Measurements from ENCODE around the gene SIAH3. TPM values are rescaled to one million over a fixed set of nuclear protein-coding genes. Genes with fewer than 3 reads are reported as not detected.
"Not testable (repeated sequence)": the region's sequence is repeated elsewhere in the genome, so short reads cannot be mapped to it uniquely, and the experiment has no call there.

The SIAH3 gene
- total RNA-seq, result 8.2 TPM

GRCh38 chr13:45851171-45851921 is at the start of gene SIAH3:
Gene SIAH3, minus strand, starts transcription at chr13:45851753. Its CDS starts 124 bp downstream, at chr13:45851629.
- DNase-seq (ENCODE audit: low spot score in 2 of 2), result no peak
- no peak for FAIRE-seq

DNA sequence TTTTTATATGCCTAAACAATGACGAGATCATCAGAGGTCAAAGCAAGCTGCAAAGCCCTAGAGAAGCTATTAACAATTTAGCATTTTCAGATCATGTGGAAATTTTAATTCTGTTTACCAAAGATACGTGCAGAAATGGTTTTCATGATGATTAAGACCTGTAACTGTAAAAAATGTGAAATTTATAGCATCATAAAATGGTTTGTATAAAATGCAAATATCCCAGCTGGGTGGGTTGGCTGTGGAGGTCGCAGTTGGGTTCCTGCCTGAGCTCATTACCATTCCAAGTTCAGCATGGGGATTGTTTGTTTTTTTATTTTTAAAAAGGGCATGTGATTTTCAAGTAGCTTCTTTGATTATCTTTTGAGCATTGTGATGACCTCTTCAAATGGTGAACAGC is 47.9 kb upstream of the SIAH3 start:
- DNase-seq (ENCODE audit: low spot score in 2 of 2) (no peak), FAIRE-seq (no peak)

- no peak for FAIRE-seq
- DNase-seq (ENCODE audit: low spot score in 2 of 2), result no peak
Measured at GRCh38 chr13:45897562-45897961, 46.0 kb upstream of the SIAH3 start.

GRCh38 chr13:45896285-45896684 is 44.7 kb upstream of the SIAH3 start:
- FAIRE-seq (no peak), DNase-seq (ENCODE audit: low spot score in 2 of 2) (no peak)

DNA sequence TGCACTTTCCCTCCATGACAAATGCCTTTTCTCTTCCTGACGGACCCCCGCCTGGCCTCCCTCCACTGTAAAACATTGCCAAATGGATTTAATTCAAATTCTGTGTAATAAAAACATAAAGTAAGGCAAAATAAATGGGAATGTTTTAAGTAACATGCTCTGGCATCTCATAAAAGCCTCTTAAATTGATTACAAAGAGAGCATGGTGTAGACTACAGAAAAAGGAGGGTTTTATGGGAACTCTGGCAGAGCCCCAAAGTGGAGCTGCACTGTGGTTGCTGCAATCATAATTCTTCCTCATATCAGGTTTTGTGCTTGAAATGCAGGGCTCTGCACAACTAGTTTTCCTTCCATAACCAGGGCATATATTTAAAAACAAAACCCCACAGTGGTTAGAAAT is 44.3 kb upstream of the SIAH3 start:
- no peak for DNase-seq (ENCODE audit: low spot score in 2 of 2)
- FAIRE-seq, result no peak

DNA sequence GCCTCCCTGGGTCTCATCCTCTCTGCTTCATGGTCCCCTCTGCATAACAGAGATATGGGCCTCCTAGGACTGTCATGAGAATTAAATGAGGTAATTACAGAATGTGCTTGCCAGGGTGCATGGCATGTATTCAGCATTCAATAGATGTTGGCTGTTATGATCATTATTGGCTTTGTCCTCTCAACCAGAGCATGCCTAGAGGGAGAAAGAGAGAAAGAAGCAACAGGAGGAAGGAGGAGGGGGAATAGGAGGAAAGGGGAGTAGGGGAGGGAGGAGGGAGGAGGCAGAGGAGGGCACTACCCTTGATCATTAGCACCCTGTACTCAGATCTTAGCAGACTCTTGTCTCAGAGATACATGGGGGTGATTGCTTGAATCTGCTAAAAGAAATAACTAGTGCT is 41.0 kb upstream of the SIAH3 start:
- FAIRE-seq, result no peak
- no peak for DNase-seq (ENCODE audit: low spot score in 2 of 2)

GRCh38 chr13:45889590-45890243 is 38.2 kb upstream of the SIAH3 start:
- FAIRE-seq (no peak), DNase-seq (ENCODE audit: low spot score in 2 of 2) (no peak)

DNA sequence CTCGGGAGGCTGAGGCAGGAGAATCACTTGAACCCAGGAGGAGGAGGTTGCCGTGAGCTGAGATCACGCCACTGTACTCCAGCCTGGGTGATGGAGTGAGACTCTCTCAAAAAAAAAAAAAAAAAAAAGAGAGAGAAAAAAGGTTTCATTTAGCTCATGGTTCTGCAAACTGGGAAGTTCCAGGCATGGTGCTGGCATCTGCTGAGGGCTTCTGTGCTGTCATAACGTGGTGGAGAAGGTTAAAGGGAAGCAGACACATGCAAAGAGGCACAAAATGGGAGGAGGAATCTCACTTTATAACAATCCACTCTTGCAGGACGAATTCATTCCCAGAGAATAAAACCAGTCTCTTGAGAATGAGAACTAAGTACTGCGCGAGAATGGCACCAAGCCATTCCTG is 34.9 kb upstream of the SIAH3 start:
- FAIRE-seq (no peak), DNase-seq (ENCODE audit: low spot score in 2 of 2) (no peak)

DNA sequence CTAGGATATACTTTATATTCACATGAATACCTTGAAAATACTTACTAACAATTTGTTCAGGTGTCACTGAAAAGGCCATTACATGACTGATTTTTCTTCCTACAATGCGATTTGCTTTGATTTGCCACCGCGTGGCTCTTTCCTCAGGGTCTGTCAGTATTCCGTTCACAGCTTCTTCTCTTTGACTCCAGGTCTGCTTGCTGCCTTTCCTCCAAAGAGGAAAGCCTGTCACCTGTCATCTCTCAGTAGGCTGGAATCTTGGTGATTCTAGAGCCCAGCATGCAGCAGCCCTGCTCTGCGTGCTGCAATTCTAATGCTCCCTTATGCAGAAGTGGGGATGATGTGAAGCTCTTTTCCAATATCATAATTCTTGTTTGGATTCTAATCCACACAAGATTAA is 33.6 kb upstream of the SIAH3 start:
- no peak for FAIRE-seq
- DNase-seq (ENCODE audit: low spot score in 2 of 2), result no peak

DNA sequence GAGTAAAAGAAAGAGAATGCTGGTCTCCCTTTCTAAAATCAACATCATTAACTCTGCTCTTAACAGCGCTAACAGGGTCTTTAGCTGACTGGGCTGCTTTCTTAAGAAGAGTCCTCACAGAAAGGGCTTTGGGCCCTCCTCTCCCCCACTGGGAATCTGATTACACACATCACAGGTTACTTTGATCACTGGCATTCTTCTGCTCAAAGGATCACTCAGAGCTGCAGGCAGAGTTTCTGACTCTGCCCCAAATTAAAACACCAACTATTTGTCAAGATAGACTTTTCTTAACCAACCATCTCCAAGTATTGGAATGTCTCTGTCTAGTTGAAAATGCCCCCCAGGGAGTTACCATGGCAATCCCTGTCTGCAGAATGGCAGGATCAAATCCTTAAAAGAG is 31.1 kb upstream of the SIAH3 start:
- no peak for DNase-seq (ENCODE audit: low spot score in 2 of 2)
- no peak for FAIRE-seq

DNA sequence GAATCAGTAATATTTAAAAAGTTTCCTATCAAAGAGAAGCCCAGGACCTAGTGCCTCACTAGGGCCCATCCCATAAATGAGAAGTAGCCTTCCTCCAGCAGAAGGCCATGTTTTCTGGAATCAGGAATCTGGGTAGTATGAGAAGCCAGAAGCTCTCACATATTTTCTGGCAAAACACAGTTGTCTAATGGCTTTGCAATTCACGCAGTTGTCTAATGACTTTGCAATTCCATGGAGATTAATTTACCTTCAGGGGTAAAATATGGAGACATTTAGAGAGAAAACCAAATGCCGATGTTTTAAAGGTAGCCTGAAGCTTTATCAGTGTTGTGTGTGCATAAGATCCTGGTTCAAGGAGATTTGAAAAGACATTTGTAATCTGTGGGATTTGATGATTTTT is 29.8 kb upstream of the SIAH3 start:
- DNase-seq (ENCODE audit: low spot score in 2 of 2), result no peak
- FAIRE-seq, result no peak

- FAIRE-seq (no peak), DNase-seq (ENCODE audit: low spot score in 2 of 2) (no peak)
Measured at GRCh38 chr13:45880242-45880641, 28.7 kb upstream of the SIAH3 start.

- no peak for FAIRE-seq
Measured at GRCh38 chr13:45879666-45880065, 28.1 kb upstream of the SIAH3 start.

GRCh38 chr13:45878966-45879365 is 27.4 kb upstream of the SIAH3 start:
- no peak for DNase-seq (ENCODE audit: low spot score in 2 of 2)
- no peak for FAIRE-seq

More at GRCh38 chr13:45879666-45880065, 28.1 kb upstream of the SIAH3 start:
- DNase-seq (ENCODE audit: low spot score in 2 of 2), result no peak

DNA sequence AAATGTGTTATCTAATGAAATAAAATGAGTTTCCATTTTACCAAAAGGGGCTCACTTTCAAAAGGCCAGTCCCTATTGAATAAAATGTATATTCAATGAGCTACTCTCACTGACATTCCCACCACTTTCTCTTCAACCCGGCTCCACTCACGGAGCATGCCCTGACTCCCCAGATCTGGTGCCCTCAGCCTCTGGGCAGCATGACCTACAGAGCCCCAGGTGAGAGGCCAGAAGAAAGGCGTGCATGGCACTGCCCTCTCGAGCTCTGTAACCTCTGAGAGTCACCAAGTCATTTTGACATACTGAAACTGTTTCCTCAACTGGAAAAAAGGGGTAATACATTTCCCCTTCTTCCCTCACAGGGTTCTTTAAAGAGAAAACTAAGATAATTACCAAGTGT is 25.2 kb upstream of the SIAH3 start:
- DNase-seq (ENCODE audit: low spot score in 2 of 2) (no peak), FAIRE-seq (no peak)

- no peak for DNase-seq (ENCODE audit: low spot score in 2 of 2)
- FAIRE-seq, result no peak
Measured at GRCh38 chr13:45875951-45876350, 24.4 kb upstream of the SIAH3 start.

GRCh38 chr13:45873491-45874325 is 22.2 kb upstream of the SIAH3 start:
- no peak for DNase-seq (ENCODE audit: low spot score in 2 of 2)
- no peak for FAIRE-seq

- FAIRE-seq (no peak), DNase-seq (ENCODE audit: low spot score in 2 of 2) (no peak)
Measured at GRCh38 chr13:45872566-45872965, 21.0 kb upstream of the SIAH3 start.

DNA sequence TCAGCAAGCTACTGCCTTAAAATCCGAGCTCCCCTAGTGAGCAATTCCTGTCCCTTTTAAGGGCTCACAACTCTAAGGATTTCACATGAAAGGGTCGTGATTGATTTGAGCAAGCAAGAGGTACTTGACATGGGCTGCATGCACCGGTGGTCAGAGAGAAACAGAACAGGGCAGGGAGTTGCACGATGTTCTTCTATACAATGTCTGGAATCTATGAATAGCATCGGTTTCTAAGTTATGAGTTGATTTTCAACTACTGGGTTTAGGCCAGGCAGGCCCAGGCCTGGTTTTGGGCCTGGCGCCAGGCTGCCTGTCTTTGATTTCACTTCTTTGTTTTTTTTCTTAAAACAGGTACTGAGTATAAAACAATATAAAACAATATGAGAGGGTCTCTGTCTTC is 19.6 kb upstream of the SIAH3 start:
- not testable (repeated sequence) for DNase-seq (ENCODE audit: low spot score in 2 of 2); FAIRE-seq

- no peak for DNase-seq (ENCODE audit: low spot score in 2 of 2)
- FAIRE-seq, result no peak
Measured at GRCh38 chr13:45870232-45870631, 18.7 kb upstream of the SIAH3 start.

DNA sequence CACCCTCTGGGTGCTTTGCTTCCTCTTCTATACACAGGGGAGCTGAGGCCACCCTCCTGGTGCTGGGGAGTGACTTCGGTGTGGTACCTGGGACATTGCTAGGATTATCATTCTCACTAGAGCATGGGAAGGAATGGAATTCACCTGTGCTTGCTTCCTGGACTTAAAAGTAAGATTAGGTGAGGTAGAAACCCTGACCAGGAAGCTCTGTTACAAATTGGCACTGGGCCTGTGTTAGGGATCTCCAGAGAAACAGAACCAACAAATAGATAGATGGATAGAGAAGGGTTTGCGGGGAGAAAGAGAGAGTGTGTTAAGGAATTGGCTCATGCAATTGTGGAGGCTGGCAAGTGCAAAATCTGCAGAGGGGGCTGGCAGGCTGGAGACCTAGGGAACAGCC is 13.9 kb upstream of the SIAH3 start:
- DNase-seq (ENCODE audit: low spot score in 2 of 2), result no peak
- no peak for FAIRE-seq

Measured in frontal cortex (tissue), 4 donors.